Stimulated activated CD8-positive, alpha-beta memory T cell treated with anti-CD3 and anti-CD28 coated beads, Interleukin-12 subunit alpha, Interleukin-12 subunit beta, amount 100 ng/mL, for 1 hour (primary cell): ENCODE results near the gene MUC6.
"Not testable (repeated sequence)": the region's sequence is repeated elsewhere in the genome, so short reads cannot be mapped to it uniquely, and the experiment has no call there.

ENCODE experiments used
- DNase-seq: peaks from one replicate; pipeline ENCODE4 v3.0.0-alpha.2; 2020; ENCODE audit warnings: low read depth

MUC6 gene

DNA sequence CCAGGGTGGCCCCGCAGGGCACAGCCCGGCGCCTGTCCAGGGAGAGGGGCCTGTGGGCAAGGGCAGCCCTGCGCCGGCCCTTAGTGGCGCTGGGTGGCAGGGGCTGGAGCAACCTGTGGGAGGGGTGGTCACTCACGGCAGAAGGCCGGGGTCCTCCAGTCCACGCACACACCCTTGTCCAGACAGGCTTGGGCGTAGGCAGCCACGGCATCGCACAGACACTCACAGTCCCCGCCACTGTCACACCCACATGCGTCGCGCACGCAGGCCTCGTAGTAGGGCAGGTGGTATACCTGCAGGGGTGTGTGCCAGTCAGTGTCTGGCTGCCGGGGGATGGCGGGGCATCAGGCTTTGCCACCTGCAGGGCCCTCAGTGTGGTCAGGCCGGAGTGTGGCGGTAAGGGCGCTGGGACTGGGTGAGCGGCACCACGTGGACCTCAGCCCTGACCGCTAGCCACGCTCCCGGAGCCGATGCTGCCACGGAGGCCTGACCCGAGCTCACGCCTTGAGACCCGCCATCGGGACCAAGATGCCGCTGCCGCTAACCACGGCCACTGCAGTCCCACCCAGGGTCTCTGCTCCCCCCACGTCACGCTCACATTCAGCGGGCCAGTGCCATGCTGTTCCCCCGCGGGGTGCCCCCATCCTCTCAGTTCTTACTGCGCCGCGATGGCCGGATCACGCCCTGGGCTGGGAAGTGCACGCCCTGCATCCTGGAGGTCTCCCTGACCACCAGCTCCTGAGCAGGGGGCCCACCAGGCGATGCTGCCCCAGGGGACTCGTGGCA, 12.5 kb downstream of the MUC6 start:
- DNase-seq: no peak

DNA sequence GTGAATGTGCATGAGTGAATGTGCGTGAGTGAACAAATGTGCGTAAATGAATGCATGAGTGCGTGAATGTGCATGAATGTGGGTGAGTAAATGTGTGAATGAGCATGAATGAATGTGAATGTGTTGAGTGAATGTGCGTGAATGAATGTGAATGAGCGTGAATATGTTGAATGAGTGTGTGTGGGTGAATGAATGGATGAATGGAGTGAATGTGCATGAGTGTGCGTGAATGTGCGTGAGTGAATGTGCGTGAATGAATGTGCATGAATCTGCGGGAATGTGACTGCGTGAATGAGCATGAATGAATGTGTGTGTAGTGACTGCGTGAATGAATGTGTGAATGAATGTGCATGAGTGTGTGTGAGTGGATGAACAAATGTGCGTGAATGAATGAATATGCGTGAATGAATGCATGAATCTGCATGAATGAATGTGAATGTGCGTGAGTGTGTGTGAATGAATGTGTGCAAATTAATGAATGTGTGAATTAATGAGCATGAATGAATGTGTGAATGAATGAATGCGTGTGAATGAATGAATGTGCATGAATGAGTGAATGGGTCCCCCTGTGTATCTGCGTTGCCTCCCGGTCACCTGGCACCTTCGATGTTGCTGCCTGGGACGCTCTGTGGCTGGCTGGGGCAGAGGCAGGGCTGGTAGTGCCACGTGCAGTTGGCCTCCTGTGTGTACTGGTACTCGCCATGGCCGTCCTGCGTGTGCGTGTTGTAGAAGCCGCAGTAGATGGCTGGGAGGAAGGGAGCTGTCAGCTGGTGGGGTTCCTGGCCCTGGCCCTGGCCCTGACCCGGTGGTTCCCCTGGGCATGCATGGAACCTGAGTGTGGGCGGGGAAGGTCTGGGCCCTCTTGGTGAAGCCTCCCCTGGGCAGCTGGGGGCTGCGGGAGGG, 13.4 kb downstream of the MUC6 start:
- DNase-seq: no peak

DNA sequence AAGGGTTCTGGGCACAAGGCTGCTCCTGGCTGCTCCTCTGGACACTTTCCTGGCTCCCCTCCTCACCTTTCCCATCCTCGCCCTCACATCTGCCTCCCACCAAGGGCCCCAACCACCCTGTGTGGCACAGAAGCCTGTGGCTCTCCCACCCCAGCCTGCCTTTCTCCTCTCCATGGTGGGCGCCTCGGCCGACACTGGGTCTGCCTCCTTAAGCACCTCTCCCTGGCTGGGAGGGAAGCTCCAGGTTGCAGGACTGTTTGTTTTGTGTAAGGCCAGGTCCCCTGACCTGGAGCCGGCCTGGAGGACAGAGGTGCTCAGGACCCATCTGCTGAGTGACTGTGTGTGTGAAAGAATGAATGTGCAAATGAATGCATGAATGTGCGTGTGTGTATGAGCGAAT, 14.1 kb downstream of the MUC6 start:
- DNase-seq: no peak

DNA sequence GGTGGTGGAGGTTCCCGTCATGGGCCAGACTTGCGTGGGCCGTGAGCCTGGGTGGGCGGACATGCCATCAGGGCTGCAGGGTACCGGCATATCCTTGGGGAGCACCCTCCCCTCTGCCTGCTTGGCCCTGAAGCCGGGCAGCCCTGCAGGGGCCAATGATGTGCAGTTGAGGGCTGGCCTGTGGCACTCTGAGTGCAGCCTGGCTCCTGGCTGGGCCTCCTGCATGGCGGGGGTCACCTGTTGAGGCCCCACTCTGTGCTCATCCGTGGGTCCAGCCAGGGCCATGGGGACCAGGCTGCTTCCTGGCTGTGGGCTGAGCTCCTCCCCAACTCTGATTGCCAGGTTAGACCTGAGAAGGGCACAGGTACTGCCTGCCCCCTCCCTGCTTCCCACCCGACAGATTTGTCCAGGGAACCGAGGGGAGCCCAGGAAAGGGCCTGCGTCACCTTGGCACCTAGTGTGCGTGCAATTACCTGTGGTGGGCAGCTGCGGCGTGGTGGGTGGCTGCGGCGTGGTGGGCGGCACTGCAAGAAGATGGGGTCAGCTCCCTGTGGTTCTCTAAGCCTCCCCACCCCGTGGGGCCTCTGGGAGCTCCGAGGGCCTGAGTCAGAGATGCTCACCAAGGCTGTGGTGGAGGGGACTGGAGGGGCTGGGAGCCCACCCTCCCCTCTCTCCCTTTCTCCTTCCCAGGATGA, 16.2 kb downstream of the MUC6 start:
- no peak for DNase-seq

DNA sequence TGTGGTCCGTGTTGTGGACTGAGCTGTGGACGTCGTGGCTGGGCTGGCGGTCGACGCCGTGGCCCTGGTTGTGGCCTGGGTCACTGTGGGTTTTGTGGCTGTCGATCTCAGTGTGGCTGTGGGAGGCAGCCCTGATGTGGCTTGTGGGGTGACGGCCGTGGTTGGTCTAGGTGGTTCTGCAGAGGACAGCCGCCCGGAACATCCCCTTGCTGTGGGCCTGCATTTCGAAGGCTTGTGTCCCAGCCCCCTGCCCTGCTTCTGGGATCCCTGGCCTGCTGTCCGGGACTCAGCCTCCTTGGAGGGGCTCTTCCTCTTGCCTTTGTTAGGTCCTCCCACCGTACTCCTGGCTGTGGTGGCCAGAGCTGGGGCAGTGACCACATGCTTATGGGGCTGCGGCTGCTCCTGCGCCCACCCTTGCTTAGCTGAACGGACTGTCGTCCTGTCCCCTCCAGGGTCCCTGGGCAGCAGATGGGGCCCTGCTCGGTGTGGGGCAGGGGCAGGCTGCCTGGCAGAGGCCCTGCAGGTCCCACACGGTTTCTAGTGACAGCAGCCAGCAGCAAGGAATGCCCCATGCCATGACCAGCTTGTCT, 17.1 kb downstream of the MUC6 start:
- DNase-seq: no peak

DNA sequence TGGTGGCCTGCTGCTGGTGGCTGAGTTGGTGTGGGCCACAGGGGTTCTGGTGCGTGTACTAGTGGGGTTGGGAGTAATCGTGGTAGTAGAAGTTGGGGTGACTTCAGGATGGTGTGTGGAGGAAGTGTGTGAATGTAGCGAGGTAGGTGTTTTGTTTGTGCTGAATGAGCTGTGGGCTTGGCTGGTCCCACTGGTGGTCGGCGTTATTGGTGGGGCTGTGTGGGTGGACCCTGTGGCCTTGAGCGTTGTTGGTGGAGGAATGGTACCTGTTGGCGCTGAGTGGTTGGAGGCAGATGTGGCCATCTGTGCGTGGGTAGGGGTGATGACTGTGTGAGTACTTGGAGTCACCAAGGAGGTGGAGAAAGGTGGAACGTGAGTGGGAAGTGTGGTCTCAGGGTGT, 18.4 kb downstream of the MUC6 start:
- DNase-seq: no peak

DNA sequence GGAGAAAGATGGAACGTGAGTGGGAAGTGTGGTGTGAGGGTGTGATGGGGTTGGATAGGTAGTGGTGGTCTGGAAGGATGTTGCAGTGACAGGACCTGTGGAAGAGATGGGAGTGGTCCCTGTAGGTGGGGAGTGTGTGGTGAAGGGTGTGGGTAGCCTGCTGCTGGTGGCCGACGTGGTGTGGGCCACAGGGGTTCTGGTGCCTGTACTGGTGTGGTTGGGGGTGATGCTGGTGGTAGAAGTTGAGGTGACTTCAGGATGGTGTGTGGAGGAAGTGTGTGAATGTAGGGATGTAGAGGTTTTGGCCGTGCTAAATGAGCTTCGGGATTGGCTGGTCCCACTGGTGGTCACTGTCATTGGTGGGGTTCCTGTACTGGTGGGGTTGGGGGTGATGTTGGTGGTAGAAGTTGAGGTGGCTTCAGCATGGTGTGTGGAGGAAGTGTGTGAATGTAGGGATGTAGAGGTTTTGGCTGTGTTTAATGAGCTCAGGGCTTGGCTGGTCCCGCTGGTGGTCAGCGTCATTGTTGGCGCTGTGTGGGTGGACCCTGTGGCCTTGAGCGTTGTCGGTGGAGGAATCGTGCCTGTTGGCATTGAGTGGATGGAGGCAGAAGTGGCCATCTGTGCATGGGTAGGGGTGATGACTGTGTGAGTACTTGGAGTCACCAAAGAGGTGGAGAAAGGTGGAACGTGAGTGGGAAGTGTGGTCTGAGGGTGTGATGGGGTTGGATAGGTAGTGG, 19.1 kb downstream of the MUC6 start:
- DNase-seq: no peak

DNA sequence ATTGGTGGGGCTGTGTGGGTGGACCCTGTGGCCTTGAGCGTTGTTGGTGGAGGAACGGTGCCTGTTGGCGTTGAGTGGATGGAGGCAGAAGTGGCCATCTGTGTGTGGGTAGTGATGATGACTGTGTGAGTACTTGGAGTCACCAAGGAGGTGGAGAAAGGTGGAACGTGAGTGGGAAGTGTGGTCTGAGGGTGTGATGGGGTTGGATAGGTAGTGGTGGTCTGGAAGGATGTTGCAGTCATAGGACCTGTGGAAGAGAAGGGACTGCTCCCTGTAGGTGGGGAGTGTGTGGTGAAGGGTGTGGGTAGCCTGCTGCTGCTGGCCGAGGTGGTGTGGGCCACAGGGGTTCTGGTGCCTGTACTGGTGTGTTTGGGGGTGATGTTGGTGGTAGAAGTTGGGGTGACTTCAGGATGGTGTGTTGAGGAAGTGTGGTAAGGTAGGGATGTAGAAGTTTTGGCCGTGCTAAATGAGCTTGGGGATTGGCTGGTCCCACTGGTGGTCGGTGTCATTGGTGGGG, 19.9 kb downstream of the MUC6 start:
- DNase-seq: not testable (repeated sequence)

DNA sequence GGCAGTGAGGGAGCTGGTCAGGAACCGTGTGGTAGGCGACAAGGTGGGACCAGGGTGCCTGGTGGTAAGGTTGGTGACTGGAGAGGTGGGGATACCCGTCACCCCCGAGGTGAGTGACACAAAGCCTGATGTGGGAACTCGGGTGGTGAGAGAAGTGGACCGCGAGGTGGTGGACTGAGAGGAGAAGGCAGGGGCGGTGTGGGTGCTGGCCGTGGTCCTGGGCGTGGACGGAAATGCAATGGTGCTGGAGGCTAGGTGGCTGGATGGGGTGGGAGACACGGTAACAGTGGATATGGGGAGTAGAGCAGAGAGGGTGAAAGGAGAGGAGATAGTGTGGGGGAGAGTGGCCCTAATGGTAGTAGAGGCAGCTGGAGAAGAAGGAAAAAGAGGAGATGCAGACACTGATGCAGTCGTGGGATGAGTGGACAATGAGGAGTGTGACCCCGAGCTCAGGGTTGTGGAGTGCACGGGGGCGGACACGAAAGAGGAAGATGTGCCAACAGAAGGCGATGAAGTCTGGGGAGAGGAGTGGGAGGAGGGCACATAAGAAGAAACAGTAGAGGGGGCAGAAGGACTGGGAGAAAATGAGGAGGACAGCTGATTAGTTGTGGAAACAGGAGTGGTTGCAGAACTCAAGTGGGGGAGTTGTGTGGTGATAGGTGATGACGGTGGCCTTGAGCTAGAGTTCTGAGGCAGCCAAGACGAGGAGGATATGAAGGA, 20.5 kb downstream of the MUC6 start:
- no peak for DNase-seq

DNA sequence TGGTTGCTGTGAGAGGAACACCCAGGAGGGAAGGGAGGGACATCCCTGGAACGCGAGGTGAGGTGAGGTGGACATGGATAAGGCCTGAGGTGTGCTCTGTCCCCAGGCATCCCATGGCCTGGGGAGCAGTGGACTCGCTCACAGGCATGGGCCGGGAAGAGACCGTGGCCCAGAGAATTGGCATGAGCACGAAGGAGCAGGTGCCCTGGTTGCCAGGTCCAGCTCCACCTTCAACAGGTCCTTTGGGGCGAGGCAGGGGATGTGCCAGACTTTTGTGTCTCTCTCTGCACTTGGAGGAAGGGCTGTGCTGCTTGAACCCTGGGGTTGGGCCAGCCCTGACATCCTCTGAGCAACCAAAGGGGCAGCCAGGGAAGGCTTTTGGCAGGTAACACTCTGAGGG, 21.5 kb downstream of the MUC6 start:
- no peak for DNase-seq

DNA sequence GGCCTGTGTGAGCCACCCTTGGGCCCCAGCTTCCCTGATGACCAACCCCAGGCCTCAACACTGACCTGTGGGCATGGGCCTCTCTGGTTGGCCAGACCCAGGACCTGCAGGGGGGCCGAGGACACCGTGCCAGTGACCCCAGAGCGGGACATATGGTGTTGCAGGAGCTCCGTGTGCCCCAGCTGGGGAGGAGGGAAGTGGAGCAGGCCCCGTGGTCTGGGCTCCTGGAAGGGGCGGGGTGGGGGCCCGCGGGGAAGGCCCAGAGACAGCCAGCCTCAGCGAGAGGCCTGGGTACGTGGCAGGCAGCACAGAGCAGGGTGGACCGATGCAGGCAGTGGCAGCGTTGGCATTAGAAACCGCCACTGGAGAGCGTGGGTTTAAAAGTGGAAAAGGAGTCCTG, 22.2 kb downstream of the MUC6 start:
- no peak for DNase-seq

DNA sequence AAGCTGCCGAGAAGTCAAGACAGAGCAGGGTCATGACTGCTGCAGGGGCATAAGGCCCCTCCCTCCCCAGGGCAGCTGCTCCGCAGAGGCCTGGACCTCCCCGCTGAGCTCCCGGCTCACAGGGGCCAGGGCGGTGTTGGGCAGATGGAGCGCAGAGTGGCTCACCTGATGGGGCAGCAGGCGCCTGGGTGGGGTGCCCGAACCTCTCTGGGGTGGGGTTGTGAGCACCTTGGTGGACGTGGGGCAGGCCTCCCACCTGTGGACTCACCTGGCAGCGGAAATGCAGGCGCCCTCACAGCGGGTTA, 22.9 kb downstream of the MUC6 start:
- DNase-seq: no peak

DNA sequence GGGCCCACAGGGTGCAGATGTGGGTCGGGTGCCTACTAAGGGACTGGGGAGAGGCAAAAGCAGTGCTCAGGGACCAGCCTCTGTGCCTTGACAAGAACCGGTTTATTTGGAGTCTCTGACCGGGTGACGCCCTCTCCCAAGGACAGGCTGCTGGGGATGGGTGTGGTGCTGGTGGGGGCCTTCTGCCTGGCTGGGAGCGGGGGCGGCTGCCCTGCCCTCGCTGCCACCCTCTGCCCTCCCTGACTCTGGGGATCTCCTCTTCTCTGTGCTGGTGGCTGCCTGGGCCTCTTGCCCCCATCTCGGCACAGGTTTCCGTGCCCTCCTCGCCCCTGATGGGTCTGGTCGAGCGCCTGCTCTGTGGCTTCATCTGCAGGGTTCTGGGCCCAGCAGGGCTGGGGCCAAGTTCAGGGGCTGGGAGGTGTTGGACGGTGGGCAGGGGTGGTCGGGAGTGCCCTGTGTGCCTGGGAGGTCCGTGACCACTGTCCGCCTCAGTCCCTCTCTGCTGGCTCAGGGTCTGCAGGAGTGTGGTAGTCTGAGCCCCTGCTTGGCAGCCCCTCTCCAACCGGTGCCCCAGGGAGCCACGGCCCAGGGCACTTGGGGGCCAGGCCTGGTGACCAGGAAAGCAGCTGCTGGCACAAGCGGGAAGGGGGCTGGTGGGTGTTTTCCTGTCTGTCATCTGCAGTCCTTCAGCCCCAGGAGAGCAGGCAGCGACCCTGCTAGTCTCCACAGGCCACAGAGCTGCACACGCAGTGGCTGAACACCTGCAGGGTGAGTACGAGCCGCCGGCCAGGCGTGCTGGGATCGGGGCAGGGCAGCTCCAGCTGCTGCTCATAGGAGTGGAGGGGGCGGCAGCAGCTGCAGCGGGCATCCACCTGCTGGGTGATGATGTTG, 23.5 kb downstream of the MUC6 start:
- DNase-seq: no peak

DNA sequence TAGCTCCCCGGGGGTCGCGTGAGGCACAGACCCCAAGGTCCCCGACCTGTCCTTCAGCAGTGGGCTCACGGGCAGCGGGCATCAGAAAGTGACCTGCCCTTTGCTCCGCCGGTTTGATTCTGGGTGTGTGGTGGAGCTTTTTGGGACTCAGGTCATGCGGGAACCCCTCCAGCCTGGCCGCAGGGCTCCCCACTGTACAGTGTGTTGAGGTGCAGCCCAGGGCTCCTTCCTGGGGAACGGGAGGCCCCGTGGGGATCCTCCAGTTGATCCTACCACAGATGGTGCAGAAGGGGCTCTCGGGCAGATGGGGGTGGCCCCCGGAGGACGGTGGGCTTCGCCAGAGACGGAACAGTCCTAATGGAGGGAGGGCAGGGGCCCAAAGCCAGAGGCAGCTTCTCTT, 24.2 kb downstream of the MUC6 start:
- DNase-seq: no peak

DNA sequence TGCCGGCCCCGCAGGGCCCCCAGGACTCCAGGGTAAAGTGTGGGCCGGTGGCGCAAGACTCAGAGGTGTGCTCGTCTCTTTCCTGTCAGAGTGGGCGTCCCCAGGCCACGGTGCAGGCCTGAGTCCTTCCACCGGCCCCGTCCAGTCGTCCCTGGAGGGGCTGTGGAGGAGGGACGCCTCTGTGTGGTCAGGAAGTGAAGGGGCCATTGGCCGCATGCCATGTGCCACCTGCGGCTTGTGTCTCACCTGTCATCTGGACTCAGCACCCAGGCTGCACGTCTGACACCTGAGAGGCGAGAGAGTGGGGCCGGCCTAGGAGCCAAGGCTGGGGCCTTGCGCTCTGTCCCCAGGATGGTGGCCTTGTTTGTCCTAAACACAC, 25.2 kb downstream of the MUC6 start:
- DNase-seq: no peak

DNA sequence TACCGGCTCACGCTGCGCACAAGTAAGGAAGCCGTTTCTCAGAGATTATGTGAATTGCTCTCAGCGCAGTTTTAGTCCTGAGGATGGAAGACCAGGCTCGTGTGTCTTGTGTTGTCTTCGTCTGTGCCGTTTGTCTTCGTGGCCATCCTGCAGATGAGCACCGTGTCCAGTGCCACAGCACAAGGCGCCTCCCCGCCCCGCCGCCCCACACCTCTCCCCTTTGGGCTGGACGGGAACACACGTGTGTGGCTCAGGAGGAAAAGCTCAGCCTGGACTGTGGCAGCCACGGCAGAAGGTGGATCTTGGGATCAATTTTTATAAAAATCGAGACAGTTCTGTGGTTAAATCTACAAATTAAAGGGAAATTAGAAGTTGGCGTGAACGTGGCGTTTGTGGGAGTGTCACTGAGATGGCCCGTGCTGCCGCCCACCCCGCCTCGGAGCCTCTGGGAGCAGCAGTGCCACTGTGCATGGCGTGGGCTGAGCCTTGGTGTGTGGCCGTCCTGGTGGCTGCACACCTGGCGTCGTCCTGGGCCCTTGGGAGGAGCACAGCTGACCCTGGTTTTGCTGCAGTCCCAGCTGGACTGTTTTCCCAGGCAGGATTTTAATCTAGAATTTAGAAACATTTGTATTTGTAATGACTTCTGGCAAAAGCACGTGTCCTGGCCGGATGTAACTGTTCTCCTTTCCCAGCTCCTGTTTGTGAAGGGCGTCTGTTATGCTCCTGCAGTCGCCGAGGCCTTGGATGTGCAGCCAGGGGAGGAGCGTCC, 25.8 kb downstream of the MUC6 start:
- no peak for DNase-seq

DNA sequence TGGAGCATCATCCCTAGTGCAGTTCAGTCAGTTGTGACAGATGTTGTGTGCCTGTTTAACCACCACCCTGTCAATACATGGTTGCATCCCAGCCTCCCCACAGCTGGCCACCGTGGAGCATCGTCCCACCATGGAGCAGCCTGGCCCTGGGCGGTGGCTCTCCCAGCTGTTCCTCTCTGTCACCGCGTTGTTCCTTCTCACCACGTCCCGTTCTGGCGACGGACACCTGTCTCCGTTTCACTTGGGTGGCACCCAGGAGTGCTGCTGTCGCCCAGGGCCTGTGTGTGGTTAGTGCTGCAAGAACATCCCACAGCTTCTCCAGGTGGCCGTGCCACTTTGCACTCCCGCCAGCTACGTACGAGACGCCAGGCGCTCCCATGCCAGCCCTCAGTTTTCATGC, 26.5 kb downstream of the MUC6 start:
- no peak for DNase-seq

DNA sequence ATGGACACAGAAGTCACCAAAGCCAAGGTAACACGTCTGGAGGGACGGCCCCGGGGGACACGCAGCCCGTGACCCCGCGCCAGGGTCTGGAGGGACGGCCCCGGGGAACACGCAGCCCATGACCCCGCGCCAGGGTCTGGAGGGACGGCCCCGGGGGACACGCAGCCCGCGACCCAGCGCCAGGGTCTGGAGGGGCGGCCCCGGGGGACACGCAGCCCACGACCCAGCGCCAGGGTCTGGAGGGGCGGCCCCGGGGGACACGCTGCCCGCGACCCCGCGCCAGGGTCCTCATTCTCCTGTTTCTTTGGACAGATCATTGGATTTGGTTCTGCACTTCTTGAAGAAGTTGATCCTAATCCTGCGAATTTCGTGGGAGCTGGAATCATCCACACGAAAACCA, 27.1 kb downstream of the MUC6 start:
- no peak for DNase-seq

DNA sequence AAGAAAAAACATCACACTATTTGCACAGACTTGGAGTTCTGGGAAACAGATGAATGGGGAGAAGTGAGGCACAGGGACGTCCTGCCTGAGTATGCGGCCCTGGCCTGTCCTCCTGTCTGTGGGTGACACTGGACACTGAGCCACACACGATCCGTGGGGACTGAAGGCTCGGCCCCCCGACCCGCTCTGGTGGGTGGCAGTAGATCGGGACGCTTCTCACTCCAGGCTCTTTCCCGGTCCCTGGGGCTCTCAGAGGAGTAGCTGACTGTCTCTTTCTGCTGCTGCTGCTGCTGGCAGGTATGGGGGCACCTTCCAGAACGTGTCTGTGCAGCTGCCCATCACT, 27.7 kb downstream of the MUC6 start:
- DNase-seq: no peak
